Activated CD4-positive, CD25-positive, alpha-beta regulatory T cell (primary cell): Measurements from ENCODE around the gene SGPP1.
"Not testable (repeated sequence)": the region's sequence is repeated elsewhere in the genome, so short reads cannot be mapped to it uniquely, and the experiment has no call there.

Source experiments
- DNase-seq, 4 experiments: peaks; one replicate each; lab custom pipeline; 2025; lab: John Stamatoyannopoulos, UW

The SGPP1 gene

GRCh38 chr14:63727736-63728728, at the start of gene SGPP1:
Gene SGPP1, minus strand, starts transcription at chr14:63728065. Its CDS starts 121 bp downstream, at chr14:63727944.
- peak; percentile 57 to 80 (median 76) for DNase-seq

DNA sequence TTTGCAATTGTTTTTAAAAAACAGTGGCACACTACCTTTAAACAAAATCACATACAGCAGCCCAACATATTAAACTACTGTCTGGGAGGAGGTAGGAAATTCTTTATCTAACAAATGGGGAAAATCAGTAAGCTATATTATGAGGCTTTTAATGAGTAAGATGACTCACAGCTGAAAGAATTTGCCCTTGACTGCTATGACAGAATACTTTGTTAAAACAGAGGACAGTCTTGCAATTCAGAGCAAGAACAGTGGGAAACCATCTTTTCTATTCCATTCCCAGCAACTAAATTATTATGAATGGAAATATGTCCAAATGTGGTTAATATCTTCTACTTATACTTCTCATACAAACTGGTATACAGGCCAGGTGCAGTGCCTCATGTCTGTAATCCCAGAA, 49.2 kb upstream of the SGPP1 start:
- no peak for DNase-seq

DNA sequence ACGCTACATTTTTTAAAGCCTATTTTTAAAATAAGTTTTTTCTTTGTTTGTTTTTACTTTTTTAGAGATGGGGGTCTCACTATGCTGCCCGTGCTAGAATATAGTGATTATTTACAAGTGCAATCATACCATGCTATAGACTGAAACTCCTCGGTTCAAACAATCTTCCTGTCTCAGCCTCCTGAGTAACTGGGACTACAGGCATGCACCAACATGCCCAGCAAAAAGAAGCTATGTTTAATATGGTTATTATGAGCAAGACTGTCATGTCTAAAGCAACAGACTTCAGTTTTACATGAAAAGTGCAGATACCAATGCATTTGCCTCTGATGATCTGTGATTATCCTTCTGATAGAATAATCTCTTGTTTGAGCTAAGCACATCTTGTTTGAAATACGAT, 45.6 kb upstream of the SGPP1 start:
- no peak for DNase-seq

- DNase-seq, result peak in 3 of 4 experiments; percentile 14 to 28 (median 22)
Observed at GRCh38 chr14:63770187-63770807, 42.4 kb upstream of the SGPP1 start.

DNA sequence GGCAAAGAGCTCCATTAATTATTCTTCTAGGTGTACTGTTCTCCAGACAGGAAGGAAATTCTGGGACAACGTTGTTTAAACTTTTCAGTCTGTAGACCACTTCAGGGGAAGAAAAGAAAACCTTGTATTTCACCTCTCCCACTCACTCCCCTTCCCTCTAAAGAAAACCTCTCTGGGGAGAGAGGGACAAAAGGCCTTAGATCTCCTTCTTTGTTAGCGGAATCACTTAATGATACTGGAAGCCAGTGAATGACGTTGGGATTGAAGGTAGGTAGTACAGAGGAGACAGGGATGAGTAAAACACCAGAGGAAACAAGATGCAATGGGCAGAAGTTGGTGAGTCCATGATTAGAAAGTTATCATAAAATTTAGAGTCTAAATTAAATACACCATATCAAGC, 38.7 kb upstream of the SGPP1 start:
- DNase-seq, result no peak

GRCh38 chr14:63764620-63765139, 36.8 kb upstream of the SGPP1 start:
- DNase-seq, result no peak

- no peak for DNase-seq
Observed at GRCh38 chr14:63764103-63764502, 36.2 kb upstream of the SGPP1 start.

- no peak for DNase-seq
Observed at GRCh38 chr14:63761351-63762117, 33.7 kb upstream of the SGPP1 start.

- DNase-seq, result no peak
Observed at GRCh38 chr14:63760014-63760413, 32.1 kb upstream of the SGPP1 start.

DNA sequence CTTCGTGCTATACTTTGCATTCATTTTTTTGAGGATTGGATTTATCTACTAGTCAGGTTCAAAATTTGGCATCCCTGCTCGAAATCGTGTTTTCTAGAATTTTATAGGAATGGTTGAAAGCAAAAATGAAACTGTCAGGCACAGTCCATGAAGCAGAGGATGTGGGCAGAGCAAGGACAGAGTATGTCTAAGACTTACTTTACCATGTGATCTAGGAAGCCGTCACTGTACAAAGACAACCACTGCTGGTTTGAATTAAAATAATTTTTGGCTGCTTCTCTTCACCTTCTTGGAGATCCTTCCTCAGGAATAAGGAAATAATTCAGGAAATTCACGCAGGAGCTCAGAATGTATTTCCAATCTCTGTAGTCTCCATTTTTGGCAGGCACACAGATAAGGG, 31.6 kb upstream of the SGPP1 start:
- DNase-seq, result no peak

GRCh38 chr14:63757211-63757610, 29.3 kb upstream of the SGPP1 start:
- DNase-seq, result no peak

DNA sequence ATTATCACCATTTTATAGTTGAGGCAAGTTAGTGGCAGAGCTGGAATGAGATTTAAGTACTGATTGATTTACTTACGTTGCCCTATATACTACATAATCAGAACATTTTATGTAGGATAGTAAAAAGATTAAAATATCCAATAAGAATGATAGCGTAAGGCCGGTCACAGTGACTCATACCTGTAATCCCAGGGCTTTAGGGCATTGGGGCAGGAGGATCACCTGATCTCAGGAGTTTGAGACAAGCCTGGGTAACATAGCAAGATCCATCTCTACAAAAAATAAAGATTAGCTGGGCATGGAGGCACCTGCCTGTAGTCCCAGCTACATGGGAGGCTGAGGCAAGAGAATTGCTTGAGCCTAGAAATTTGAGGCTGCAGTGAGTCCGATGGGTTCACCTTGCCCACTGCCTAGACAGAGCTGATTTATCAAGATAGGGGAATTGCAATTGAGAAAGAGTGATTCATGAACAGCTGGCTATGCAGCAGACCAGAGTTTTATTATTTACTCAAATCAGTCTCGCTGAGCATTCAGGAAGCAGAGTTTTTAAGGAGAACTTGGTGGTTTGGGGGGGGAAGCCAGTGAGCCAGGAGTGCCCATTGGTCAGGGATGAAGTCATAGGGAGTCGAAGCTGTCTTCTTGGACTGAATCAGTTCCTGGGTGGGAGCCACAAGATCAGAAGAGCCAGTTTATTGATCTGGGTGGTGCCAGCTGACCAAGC, 24.7 kb upstream of the SGPP1 start:
- DNase-seq, result no peak

DNA sequence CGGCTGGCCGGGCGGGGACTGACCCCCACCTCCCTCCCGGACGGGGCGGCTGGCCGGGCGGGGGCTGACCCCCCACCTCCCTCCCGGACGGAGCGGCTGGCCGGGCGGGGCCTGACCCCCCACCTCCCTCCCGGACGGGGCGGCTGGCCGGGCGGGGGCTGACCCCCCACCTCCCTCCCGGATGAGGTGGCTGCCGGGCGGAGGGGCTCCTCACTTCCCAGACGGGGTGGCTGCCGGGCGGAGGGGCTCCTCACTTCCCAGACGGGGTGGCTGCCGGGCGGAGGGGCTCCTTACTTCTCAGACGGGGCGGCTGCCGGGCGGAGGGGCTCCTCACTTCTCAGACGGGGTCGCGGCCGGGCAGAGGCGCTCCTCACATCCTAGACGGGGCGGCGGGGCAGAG, 23.2 kb upstream of the SGPP1 start:
- not testable (repeated sequence) for DNase-seq

DNA sequence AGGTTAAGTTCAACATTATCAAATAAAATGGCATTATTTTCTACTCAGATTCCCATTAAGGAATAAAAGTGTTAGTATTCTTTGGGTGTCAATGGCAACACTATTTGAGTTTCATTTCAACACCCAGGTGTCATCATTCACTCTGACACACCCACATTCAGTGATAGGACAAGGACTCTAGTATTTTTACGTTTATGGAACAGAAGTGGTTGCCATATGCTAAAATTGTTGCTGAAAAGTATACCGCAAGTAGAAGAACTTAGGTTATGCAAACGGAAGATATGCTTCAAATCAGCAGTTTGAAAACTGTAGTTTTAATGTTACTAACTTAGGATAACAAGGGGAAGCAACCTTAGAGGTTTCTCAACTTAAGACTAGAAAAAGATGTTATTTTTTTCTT, 20.0 kb upstream of the SGPP1 start:
- DNase-seq, result no peak

DNA sequence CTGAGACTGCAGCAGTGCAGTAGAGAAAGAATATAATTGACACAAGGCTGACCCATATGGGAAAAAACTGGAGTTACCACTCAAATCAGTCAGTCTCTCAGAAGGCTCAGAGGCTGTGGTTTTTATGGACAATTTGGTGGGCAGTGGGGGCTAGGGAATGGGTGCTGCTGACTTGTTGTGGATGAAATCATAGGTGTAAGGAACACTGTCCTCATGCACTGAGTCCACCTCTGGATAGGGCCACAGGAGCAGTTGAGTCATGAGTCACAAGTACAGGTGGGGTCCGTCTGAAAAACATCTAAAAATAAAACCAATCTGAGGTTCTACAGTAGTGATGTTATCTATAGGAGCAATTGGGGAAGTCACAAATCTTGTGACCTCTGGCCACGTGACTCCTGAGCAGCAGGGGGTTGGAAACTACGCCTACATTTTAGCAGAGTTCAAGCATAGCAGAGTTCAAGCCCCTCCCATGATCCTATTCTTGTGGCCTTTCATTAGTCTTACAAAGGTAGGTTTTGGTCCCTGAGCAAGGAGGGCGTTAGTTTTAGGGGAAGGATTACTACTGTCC, 18.1 kb upstream of the SGPP1 start:
- no peak for DNase-seq

DNA sequence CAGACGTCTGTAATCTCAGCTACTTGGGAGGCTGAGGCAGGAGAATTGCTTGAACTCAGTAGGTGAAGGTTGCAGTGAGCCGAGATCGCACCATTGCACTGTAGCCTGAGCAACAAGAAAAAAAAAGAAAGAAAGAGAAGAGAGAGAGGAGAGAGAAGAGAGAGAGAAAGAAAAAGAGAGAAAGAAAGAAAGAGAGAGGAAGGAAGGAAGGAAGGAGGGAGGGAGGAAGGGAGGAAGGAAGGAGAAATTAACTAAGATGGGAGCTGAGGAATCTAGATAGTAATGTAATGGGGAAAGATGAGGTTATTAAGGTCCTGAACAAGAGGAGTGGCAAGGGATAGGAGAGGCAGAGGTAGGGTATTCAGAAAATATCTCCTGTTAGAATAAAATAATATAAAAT, 17.4 kb upstream of the SGPP1 start:
- DNase-seq, result no peak

DNA sequence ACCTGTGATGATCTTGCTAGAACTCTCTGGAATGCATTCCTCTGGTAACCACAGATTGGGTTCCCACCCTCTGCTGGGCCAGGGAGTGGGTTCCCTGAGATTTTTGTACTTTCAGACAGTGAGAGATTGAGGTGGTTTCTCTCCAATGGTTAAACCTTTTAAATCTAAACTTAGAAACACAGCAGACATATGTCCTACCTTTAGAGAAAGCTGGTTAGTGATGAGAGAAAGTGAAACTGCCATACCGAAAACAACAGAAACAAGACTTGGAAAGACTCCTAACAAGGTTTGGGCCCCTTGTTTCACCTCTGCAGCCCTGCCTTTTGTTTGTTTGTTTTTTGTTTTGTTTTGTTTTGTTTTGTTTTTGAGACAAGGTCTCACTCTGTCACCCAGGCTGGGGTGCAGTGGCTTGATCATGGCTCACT, 9.7 kb upstream of the SGPP1 start:
- DNase-seq, result no peak

DNA sequence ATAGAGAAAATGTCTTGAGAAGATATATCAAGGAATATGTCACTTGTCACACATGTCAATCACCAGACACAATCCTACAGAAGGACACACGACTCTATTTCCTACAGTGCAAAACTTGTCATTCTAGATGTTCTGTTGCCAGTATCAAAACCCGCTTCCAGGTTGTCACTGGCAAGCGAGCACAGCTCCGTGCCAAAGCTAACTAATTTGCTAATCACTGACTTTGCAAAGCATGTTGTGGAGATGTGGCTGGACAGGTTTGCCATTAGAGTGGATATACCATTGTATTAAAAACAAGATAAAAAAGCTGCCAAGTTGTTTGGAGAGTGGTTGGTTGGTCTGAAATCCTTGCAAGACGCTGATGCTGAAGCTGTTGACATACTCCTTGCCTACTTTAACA, 7.9 kb upstream of the SGPP1 start:
- no peak for DNase-seq

GRCh38 chr14:63730659-63731058, 2.8 kb upstream of the SGPP1 start:
- no peak for DNase-seq

DNA sequence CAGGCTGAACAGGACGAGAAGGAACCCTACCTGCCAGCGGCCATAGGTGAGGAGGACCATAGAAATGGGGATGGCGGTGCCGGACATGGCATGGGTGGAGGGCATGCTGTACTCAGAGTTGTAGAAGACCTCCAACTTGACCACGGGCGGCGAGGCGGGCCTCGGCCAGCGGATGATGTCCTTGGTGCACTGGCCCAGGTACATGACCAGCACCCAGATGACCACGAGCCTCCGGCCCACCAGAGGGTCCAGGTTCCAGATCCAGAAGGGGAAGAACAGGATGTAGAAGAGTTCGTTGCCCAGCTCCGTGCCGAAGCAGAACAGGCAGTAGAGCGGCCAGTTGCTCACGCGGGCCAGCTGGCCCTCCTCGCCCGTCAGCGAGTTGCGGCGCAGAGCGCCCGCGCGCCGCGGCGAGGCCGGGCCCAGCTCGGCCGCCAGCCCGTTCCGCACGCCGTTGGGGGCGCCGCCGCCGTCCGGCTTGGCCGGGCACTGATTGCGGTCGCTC, 582 bp downstream of the SGPP1 start:
- DNase-seq, result peak in 1 of 4 experiments; percentile 21

DNA sequence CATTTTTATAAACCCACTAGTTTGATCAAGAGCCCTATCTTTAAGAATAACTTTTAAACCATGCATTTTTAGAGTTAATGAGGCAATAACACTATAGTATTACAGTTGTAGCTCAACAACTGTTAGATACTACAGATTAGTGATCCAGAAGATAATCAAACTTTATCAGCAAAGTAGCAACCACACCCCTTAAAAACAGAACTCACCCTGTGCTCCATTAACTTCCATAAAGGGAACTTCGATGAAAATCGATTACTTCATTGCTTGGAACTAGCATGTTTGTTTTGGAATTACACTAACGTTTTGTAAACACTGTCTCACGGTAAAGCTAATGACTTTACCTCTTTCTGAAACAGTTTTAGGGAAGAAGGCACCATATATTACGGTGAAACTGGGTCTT, 1.4 kb downstream of the SGPP1 start:
- no peak for DNase-seq
